ENCODE results near the gene TCERG1. TPM values are rescaled to one million over a fixed set of nuclear protein-coding genes. Genes with fewer than 3 reads are reported as not detected.

Gene TCERG1
- polyA plus RNA-seq, 1 donor from 2014 or later: 238 TPM

GRCh38 chr5:146475906-146476305, 28.8 kb downstream of the TCERG1 start:
- no peak overlapping the region for H3K27ac ChIP-seq (ENCODE audit: low read length)
- no peak overlapping the region for H3K9ac ChIP-seq (ENCODE audit: low read length)
- H4K20me1 ChIP-seq (ENCODE audit: insufficient read depth): no peaks in the 10 kb centered on the region
- H3K4me2 ChIP-seq (ENCODE audit: low read length): no peak overlapping the region
- H3K9me3 ChIP-seq (ENCODE audit: low read length): no peaks in the 10 kb centered on the region
- no peak overlapping the region for H2AFZ ChIP-seq (ENCODE audit: low read depth, low read length)
- H3K4me3 ChIP-seq (ENCODE audit: low read length): no peak overlapping the region
- no peaks in the 10 kb centered on the region for H3F3A ChIP-seq (ENCODE audit: insufficient read depth, low read length, poor library complexity, severe bottlenecking)
- no peaks in the 10 kb centered on the region for H3K27me3 ChIP-seq (ENCODE audit: insufficient read depth, low read depth, low read length)
- H3K79me2 ChIP-seq (replicated peaks; ENCODE audit: insufficient read depth, low read length): no peaks in the 10 kb centered on the region
- no peak for TF ChIP-seq SMC3 (conservative IDR thresholded peaks at IDR 0.05; ENCODE audit: poor library complexity)
- TF ChIP-seq TAF1 (IDR thresholded peaks at IDR 0.05; ENCODE audit: low read depth): no peak
- TF ChIP-seq REST (IDR thresholded peaks at IDR 0.05; ENCODE audit: borderline replicate concordance): no peak
- TF ChIP-seq RAD21 (conservative IDR thresholded peaks at IDR 0.05): no peak
- no peak for TF ChIP-seq POLR2AphosphoS5 (IDR thresholded peaks at IDR 0.05)
- no peak for TF ChIP-seq CTCF (IDR thresholded peaks at IDR 0.05; ENCODE audit: poor library complexity, severe bottlenecking)
- no peak for TF ChIP-seq MXI1 (conservative IDR thresholded peaks at IDR 0.05; ENCODE audit: poor library complexity, severe bottlenecking)
- TF ChIP-seq EZH2 (IDR thresholded peaks at IDR 0.05; ENCODE audit: borderline replicate concordance, insufficient read depth, low read length, poor library complexity, severe bottlenecking): no peak
- no peak for TF ChIP-seq EP300 (conservative IDR thresholded peaks at IDR 0.05; ENCODE audit: poor library complexity, severe bottlenecking)
- H3K36me3 ChIP-seq (ENCODE audit: insufficient read depth, low read length): peaks cover 4% of the 10 kb centered on the region
- H3K9me2 ChIP-seq (ENCODE audit: insufficient read depth, low read length): no peaks in the 10 kb centered on the region

GRCh38 chr5:146482775-146483174, 35.6 kb downstream of the TCERG1 start:
- Histone ChIP-seq H3K27ac (ENCODE audit: low read length) (no peak overlapping the region), H3F3A (ENCODE audit: insufficient read depth, low read length, poor library complexity, severe bottlenecking) (no peaks in the 10 kb centered on the region), H3K79me2 (replicated peaks; ENCODE audit: insufficient read depth, low read length) (no peaks in the 10 kb centered on the region), H3K9ac (ENCODE audit: low read length) (no peak overlapping the region), H3K36me3 (ENCODE audit: insufficient read depth, low read length) (peaks cover 10% of the 10 kb centered on the region), H3K27me3 (ENCODE audit: insufficient read depth, low read depth, low read length) (no peaks in the 10 kb centered on the region), H3K4me3 (ENCODE audit: low read length) (no peak overlapping the region), H2AFZ (ENCODE audit: low read depth, low read length) (no peak overlapping the region), H3K9me3 (ENCODE audit: low read length) (no peaks in the 10 kb centered on the region), H4K20me1 (ENCODE audit: insufficient read depth) (no peaks in the 10 kb centered on the region), H3K9me2 (ENCODE audit: insufficient read depth, low read length) (no peaks in the 10 kb centered on the region), H3K4me2 (ENCODE audit: low read length) (no peak overlapping the region)
- TF ChIP-seq REST (IDR thresholded peaks at IDR 0.05; ENCODE audit: borderline replicate concordance) (no peak), MXI1 (conservative IDR thresholded peaks at IDR 0.05; ENCODE audit: poor library complexity, severe bottlenecking) (no peak), RAD21 (conservative IDR thresholded peaks at IDR 0.05) (no peak), POLR2AphosphoS5 (IDR thresholded peaks at IDR 0.05) (no peak), CTCF (IDR thresholded peaks at IDR 0.05; ENCODE audit: poor library complexity, severe bottlenecking) (no peak), EZH2 (IDR thresholded peaks at IDR 0.05; ENCODE audit: borderline replicate concordance, insufficient read depth, low read length, poor library complexity, severe bottlenecking) (no peak), EP300 (conservative IDR thresholded peaks at IDR 0.05; ENCODE audit: poor library complexity, severe bottlenecking) (no peak)

All from neural cell (in vitro differentiated cells).